Ovary (tissue), 3 donors: Measurements from ENCODE around the gene SLC9A9.

Experiments
- CTCF ChIP-seq, 3 donors: fragments of 450-650 bp in 2 of 3; fragments of 200-600 bp in 1 of 3; IDR thresholded peaks; one replicate each; pipeline versions ENCODE4 v1.5.1 to v1.8.0; 2016 to 2022; ENCODE audit warnings: antibody characterized with exemption in 3 of 3, mild to moderate bottlenecking in 1 of 3
- EP300 ChIP-seq: sonication (generic); formaldehyde crosslinking; IDR thresholded peaks from one replicate; pipeline ENCODE4 v1.6.1; 2017; ENCODE audit warnings: antibody characterized with exemption
- POLR2A ChIP-seq: fragments of 450-650 bp; IDR thresholded peaks from one replicate; pipeline ENCODE4 v1.6.1; 2017; ENCODE audit warnings: antibody characterized with exemption, mild to moderate bottlenecking, moderate library complexity
- donor health status: DM: no; HTN: no; CAD: no.

GRCh38 chr3:143430568-143430967, 417.7 kb downstream of the SLC9A9 start:
- TF ChIP-seq CTCF (IDR thresholded peaks at IDR 0.05) = no peak
- TF ChIP-seq POLR2A = no peak
- no peak for TF ChIP-seq EP300
